ENCODE measurements around the gene SPNS3.

The SPNS3 gene

GRCh38 chr17:4509923-4510617 is 76.3 kb downstream of the SPNS3 start:
- no peak for DNase-seq (ENCODE audit: low spot score)

GRCh38 chr17:4510618-4510941 is 76.8 kb downstream of the SPNS3 start:
- no peak for DNase-seq (ENCODE audit: low spot score)

- no peak for DNase-seq (ENCODE audit: low spot score)
These were observed 77.6 kb downstream of the SPNS3 start for GRCh38 chr17:4511199-4511932.

GRCh38 chr17:4512156-4513112 is 78.7 kb downstream of the SPNS3 start:
- no peak for DNase-seq (ENCODE audit: low spot score)

GRCh38 chr17:4513113-4514032 is 79.6 kb downstream of the SPNS3 start:
- DNase-seq (ENCODE audit: low spot score), result no peak

- DNase-seq (ENCODE audit: low spot score), result no peak
These were observed 80.5 kb downstream of the SPNS3 start for GRCh38 chr17:4514206-4514605.

GRCh38 chr17:4514779-4515178 is 81.0 kb downstream of the SPNS3 start:
- DNase-seq (ENCODE audit: low spot score), result no peak

GRCh38 chr17:4515501-4515900 is 81.8 kb downstream of the SPNS3 start:
- no peak for DNase-seq (ENCODE audit: low spot score)

- DNase-seq (ENCODE audit: low spot score), result no peak
These were observed 83.0 kb downstream of the SPNS3 start for GRCh38 chr17:4516735-4517134.

GRCh38 chr17:4518901-4519300 is 85.2 kb downstream of the SPNS3 start:
- DNase-seq (ENCODE audit: low spot score), result no peak

GRCh38 chr17:4519361-4519788 is 85.6 kb downstream of the SPNS3 start:
- DNase-seq (ENCODE audit: low spot score), result no peak

GRCh38 chr17:4520060-4520893 is 86.5 kb downstream of the SPNS3 start:
- DNase-seq (ENCODE audit: low spot score), result no peak

- DNase-seq (ENCODE audit: low spot score), result no peak
These were observed 87.3 kb downstream of the SPNS3 start for GRCh38 chr17:4520894-4521600.

GRCh38 chr17:4522661-4523060 is 88.9 kb downstream of the SPNS3 start:
- no peak for DNase-seq (ENCODE audit: low spot score)

- DNase-seq (ENCODE audit: low spot score), result no peak
These were observed 90.2 kb downstream of the SPNS3 start for GRCh38 chr17:4523946-4524345.

GRCh38 chr17:4525691-4526397 is 92.1 kb downstream of the SPNS3 start:
- no peak for DNase-seq (ENCODE audit: low spot score)

- DNase-seq (ENCODE audit: low spot score), result no peak
These were observed 93.4 kb downstream of the SPNS3 start for GRCh38 chr17:4527134-4527533.

GRCh38 chr17:4527566-4528125 is 93.9 kb downstream of the SPNS3 start:
- no peak for DNase-seq (ENCODE audit: low spot score)
